ENCODE measurements around the gene DIP2C. TPM values are rescaled to one million over a fixed set of nuclear protein-coding genes. Genes with fewer than 3 reads are reported as not detected.
"Not testable (repeated sequence)": the region's sequence is repeated elsewhere in the genome, so short reads cannot be mapped to it uniquely, and the experiment has no call there.

Gene DIP2C
- total RNA-seq, 2 experiments from 2014 or later: 0.62 to 0.80 TPM

DNA sequence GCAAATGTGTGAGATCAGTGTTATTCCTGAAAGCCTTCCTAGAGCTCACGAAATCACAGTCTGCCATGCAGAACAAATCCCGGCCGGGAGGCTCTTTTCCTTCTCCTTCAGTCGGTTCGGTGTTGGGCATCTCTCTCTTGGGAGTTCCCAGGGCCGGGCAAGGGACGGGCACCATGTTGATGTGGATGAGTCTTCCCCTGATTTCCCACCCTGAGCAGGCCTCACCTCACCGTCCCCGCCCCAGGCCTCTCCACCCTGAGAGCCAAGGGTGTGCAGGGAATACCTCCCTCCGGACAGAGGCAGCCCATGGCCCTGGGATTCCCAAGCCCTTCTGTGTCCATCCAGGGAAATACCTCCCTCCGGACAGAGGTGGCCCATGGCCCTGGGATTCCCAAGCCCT lies 28.0 kb upstream of the DIP2C start:
- Mint-ChIP-seq H3K9me3 (peaks cover 8% of the 10 kb centered on the region), H3K4me1 (ENCODE audit: low read depth) (no peaks in the 10 kb centered on the region), H3K36me3 (no peaks in the 10 kb centered on the region), H3K4me3 (no peak overlapping the region), H3K27me3 (peaks cover 13% of the 10 kb centered on the region), H3K27ac (no peak overlapping the region)
- POLR2A ChIA-PET: no interaction called here
- CTCF ChIA-PET: no interaction called here
- DNase-seq: no peak
- intact Hi-C loops (cut with micrococcal nuclease): no loop called here

DNA sequence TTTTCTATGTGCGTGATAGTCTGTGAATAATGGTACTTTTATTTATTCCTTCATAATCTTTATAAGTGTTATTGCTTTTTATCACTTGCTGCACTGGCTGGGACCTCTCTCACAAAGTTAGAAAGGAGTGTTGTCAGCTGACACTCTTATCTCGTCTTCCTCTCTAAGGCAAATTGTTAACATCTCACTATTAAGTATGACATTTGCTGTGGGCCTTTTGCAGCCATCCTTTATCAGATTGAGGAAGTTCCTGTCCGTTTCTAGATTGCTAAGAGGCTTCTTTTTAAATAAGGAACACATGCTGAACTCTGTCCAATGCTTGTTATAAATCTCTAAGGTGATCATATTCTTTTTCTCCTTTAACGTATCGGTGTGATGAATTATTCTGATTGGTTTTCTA lies 27.4 kb upstream of the DIP2C start:
- Mint-ChIP-seq H3K27ac (no peak overlapping the region), H3K27me3 (peaks cover 13% of the 10 kb centered on the region), H3K4me3 (no peak overlapping the region), H3K36me3 (no peaks in the 10 kb centered on the region), H3K9me3 (peaks cover 8% of the 10 kb centered on the region), H3K4me1 (ENCODE audit: low read depth) (no peaks in the 10 kb centered on the region)
- POLR2A ChIA-PET: no interaction called here
- no peak for DNase-seq
- CTCF ChIA-PET: no interaction called here
- intact Hi-C loops (cut with micrococcal nuclease): no loop called here

DNA sequence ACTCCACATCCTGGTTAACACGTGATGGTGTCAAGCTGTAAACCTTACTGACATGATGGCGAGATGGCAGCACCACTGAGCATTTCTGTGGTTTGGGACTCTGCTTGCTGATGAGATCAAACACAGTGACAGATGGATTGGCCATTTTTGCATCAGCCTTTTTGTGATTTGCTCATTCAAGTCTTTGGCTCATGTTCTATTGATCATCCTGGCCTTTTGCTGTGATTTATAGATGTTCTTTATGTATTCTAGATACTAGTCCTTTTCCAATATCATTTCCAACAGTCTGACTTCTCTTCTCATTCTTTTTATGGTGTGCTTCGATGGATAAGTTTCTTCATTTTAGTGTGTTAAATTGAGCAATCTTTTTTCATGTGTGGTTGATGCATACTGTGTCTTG lies 24.7 kb upstream of the DIP2C start:
- no peak overlapping the region for H3K27ac Mint-ChIP-seq
- H3K4me1 Mint-ChIP-seq (ENCODE audit: low read depth): no peaks in the 10 kb centered on the region
- ChIA-PET POLR2A (no interaction called here), CTCF (no interaction called here)
- no peaks in the 10 kb centered on the region for H3K36me3 Mint-ChIP-seq
- H3K4me3 Mint-ChIP-seq: no peak overlapping the region
- DNase-seq: no peak
- H3K27me3 Mint-ChIP-seq: peaks cover 13% of the 10 kb centered on the region
- H3K9me3 Mint-ChIP-seq: peaks cover 8% of the 10 kb centered on the region
- intact Hi-C loops (cut with micrococcal nuclease): no loop called here

DNA sequence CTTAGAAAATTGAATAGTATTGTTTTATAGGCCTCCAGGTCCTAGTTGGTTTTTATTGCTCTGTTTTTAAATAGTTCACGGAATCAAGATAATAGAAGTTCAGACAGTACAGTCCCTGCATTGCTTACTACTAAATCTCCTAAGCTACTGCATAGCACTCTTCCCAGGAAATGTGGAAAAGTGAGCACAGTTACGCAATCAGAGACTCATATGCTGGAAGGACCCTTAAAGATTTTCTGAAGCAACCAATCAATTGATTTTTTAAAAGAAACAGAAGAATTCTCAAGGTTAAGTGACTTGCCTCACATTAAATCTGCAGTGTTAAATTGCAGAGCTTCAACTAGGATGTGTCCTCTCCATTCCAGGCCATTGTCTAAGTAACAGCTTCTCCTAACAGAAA lies 23.1 kb upstream of the DIP2C start:
- POLR2A ChIA-PET: no interaction called here
- no peak for DNase-seq
- Mint-ChIP-seq H3K9me3 (peaks cover 8% of the 10 kb centered on the region), H3K36me3 (no peaks in the 10 kb centered on the region), H3K4me1 (ENCODE audit: low read depth) (no peaks in the 10 kb centered on the region), H3K27ac (no peak overlapping the region), H3K4me3 (no peak overlapping the region), H3K27me3 (peaks cover 11% of the 10 kb centered on the region)
- CTCF ChIA-PET: no interaction called here
- intact Hi-C loops (cut with micrococcal nuclease): no loop called here

DNA sequence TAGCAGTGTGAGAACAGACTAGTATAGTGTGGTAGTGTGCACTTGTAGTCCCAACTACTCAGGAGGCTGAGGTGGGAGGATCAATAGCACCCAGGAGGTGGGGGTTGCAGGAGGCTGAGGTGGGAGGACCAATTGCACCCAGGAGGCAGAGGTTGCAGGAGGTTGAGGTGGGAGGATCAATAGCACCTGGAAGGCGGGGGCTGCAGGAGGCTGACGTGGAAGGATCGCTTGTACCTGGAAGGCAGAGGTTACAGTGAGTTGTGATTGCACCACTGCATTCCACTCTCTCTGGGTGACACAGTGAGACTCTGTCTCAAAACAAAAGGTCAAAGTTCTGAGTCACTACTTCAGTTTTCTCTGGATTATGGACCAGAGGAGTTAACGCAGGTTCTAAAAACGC lies 22.6 kb upstream of the DIP2C start:
- no peak for DNase-seq
- H3K4me1 Mint-ChIP-seq (ENCODE audit: low read depth): no peaks in the 10 kb centered on the region
- H3K9me3 Mint-ChIP-seq: peaks cover 8% of the 10 kb centered on the region
- no peaks in the 10 kb centered on the region for H3K36me3 Mint-ChIP-seq
- no peak overlapping the region for H3K27ac Mint-ChIP-seq
- ChIA-PET POLR2A (no interaction called here), CTCF (no interaction called here)
- intact Hi-C loops (cut with micrococcal nuclease): no loop called here
- H3K4me3 Mint-ChIP-seq: no peak overlapping the region
- H3K27me3 Mint-ChIP-seq: peaks cover 16% of the 10 kb centered on the region

DNA sequence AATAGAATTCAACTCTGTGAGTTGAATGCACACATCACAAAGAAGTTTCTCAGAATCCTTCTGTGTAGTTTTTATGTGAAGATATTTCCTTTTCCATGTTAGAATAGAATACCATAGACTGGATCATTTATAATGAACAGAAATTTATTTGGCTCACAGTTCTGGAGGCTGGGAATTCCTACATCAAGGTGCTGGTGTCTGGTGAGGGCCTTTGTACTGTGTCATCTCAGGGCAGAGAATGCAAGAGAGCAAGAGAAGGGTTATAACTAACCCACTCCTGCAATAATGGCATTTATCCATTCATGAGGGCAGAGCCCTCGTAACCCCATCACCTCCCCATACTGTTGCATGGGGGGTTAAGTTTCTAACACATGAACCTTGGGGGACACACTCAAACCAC lies 18.4 kb upstream of the DIP2C start:
- H3K4me3 Mint-ChIP-seq: no peak overlapping the region
- intact Hi-C loops (cut with micrococcal nuclease): no loop called here
- no peak for DNase-seq
- POLR2A ChIA-PET: no interaction called here
- H3K9me3 Mint-ChIP-seq: peaks cover 9% of the 10 kb centered on the region
- no peaks in the 10 kb centered on the region for H3K36me3 Mint-ChIP-seq
- H3K4me1 Mint-ChIP-seq (ENCODE audit: low read depth): no peaks in the 10 kb centered on the region
- no peak overlapping the region for H3K27ac Mint-ChIP-seq
- CTCF ChIA-PET: no interaction called here
- peaks cover 22% of the 10 kb centered on the region for H3K27me3 Mint-ChIP-seq

DNA sequence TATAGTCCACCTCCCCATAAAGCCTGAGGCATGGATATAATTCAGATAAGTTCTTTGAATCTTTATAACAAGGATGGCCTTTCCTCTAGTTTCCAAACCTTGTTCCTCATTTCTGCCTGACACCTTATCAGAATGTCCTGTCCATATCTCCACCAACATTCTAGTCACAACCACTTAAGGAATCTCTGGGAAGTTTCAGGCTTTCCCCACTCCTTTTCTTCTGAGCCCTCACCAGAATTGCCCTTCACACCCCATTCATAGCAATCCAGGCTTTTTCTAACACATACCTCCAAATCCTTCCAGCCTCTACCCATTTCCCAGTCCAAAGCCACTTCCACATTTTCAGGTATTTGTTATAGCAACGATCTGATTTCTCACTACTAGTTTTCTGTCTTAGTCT lies 18.0 kb upstream of the DIP2C start:
- H3K27ac Mint-ChIP-seq: no peak overlapping the region
- H3K27me3 Mint-ChIP-seq: peaks cover 24% of the 10 kb centered on the region
- CTCF ChIA-PET: no interaction called here
- peaks cover 11% of the 10 kb centered on the region for H3K9me3 Mint-ChIP-seq
- no peak overlapping the region for H3K4me3 Mint-ChIP-seq
- intact Hi-C loops (cut with micrococcal nuclease): no loop called here
- no peaks in the 10 kb centered on the region for H3K36me3 Mint-ChIP-seq
- POLR2A ChIA-PET: no interaction called here
- DNase-seq: no peak
- no peaks in the 10 kb centered on the region for H3K4me1 Mint-ChIP-seq (ENCODE audit: low read depth)

DNA sequence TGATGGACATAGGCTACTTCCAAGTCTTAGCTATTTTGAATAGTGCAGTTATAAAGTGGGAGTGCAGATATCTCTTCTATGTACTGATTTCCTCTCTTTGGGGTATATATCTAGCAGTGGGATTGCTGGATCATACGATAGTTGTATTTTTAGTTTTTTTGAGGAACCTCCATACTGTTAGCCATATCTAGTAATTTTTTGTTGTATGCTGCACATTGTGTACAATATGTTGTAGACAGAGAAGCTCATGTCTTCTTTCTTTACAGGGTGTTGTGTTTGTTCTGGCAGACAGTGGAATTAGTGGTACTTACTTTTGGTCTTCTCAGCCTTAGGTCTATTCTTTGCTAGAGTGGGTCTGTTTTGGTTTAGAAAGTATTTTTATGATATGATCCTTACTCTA lies 13.7 kb upstream of the DIP2C start:
- peaks cover 24% of the 10 kb centered on the region for H3K27me3 Mint-ChIP-seq
- no peak overlapping the region for H3K27ac Mint-ChIP-seq
- ChIA-PET POLR2A (no interaction called here), CTCF (no interaction called here)
- DNase-seq: no peak
- H3K4me1 Mint-ChIP-seq (ENCODE audit: low read depth): no peaks in the 10 kb centered on the region
- intact Hi-C loops (cut with micrococcal nuclease): no loop called here
- peaks cover 11% of the 10 kb centered on the region for H3K9me3 Mint-ChIP-seq
- H3K36me3 Mint-ChIP-seq: no peaks in the 10 kb centered on the region
- H3K4me3 Mint-ChIP-seq: no peak overlapping the region

DNA sequence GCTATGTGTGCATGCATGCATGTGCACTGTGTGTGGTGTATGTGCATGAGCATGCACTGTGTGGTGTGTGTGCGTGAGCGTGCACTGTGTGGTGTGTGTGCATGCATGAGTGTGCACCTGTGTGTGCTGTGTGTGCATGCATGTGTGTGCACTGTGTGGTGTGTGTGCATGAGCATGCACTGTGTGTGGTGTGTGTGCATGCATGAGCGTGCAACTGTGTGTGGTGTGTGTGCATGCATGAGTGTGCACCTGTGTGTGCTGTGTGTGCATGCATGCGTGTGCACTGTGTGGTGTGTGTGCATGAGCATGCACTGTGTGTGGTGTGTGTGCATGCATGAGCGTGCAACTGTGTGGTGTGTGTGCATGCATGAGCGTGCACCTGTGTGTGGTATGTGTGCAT lies 10.7 kb upstream of the DIP2C start:
- H3K4me1 Mint-ChIP-seq (ENCODE audit: low read depth); intact Hi-C loops (cut with micrococcal nuclease); CTCF ChIA-PET; POLR2A ChIA-PET; H3K36me3 Mint-ChIP-seq; H3K4me3 Mint-ChIP-seq; H3K27ac Mint-ChIP-seq; DNase-seq: not testable (repeated sequence)
- H3K9me3 Mint-ChIP-seq: peaks cover 11% of the 10 kb centered on the region
- H3K27me3 Mint-ChIP-seq: peaks cover 22% of the 10 kb centered on the region

DNA sequence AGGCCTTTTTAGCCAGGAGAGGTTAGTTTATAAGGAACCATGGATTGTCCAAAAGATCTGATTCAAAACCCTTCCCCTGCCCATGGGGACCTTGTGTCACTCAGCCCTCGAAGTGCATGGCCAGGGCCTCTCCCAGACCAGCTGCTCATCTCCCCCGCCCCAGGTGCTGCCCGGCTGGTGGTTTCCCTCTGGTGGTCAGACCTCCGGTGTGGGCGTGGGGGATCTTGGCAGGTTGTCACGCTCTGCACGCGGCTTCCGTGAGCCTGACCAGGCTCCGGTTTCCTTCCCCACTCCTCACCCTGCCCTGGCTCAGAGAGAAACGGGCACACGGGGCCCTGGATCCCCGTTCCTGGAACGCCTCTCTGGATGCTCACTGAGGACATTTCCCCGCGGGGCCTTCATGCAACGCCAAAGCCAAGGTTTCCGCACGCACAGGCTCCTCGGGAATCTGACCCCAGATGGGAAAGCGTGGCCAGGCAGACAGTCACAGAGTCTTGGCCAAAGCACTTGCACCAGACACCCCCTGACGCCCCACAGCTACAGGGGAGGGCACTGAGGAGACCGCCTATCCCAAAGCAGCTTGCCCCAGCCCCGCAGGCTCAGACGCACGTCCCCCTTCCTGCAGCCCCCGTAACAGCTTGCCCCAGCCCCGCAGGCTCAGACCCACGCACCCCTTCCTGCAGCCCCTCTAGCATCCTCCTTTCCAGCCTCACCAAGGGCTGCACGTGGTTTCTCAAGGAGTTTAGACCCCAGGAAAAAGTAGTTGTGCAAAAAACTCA lies 7.8 kb upstream of the DIP2C start:
- H3K9me3 Mint-ChIP-seq: no peaks in the 10 kb centered on the region
- intact Hi-C loops (cut with micrococcal nuclease): no loop called here
- DNase-seq: no peak
- peaks cover 18% of the 10 kb centered on the region for H3K27me3 Mint-ChIP-seq
- H3K4me1 Mint-ChIP-seq (ENCODE audit: low read depth): peaks cover 4% of the 10 kb centered on the region
- ChIA-PET POLR2A (no interaction called here), CTCF (no interaction called here)
- no peak overlapping the region for H3K27ac Mint-ChIP-seq
- no peak overlapping the region for H3K4me3 Mint-ChIP-seq
- no peaks in the 10 kb centered on the region for H3K36me3 Mint-ChIP-seq

DNA sequence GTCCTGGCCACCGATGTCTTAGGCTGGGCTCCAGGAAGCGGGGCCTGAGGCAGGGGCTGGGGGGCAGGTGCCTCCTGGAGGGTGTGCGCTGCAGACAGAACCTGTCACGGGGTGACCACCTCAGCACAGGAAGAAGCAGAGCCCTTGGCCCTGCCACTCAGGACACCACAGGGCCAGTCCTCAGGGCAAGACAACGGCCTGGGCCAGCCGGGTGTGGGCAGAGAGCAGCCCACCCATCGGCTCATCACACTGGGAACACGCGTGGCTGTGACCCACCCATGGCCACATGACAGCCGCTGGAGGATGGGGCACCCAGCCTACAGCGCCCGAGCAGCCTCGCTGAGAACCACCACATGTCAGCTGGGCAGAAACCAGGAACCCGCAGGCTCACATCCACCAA lies 5.9 kb upstream of the DIP2C start:
- CTCF ChIA-PET: no interaction called here
- no peak for DNase-seq
- intact Hi-C loops (cut with micrococcal nuclease): no loop called here
- Mint-ChIP-seq H3K36me3 (no peaks in the 10 kb centered on the region), H3K27me3 (peaks cover 30% of the 10 kb centered on the region), H3K27ac (no peak overlapping the region), H3K4me1 (ENCODE audit: low read depth) (peaks cover 8% of the 10 kb centered on the region), H3K4me3 (no peak overlapping the region), H3K9me3 (no peaks in the 10 kb centered on the region)
- POLR2A ChIA-PET: no interaction called here

DNA sequence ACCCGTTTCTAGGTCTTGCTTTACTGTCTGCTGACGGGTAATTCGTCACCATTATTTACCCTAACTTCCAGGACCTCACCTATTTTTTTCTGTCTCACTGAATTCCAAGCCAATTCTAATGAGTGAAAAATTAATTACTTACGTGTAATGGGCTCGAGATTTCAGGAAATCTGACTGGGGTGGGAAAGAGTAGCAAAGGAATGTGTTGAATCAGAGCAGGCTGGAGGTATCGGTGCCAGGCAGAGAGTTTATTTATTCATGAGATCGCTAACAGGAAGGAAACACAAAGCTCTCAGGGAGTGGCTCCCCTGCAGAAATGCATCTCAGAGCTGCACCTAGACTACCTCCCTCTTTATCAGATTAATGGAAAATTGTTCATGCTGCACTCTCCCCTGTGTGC lies 4.0 kb upstream of the DIP2C start:
- no peaks in the 10 kb centered on the region for H3K36me3 Mint-ChIP-seq
- no peak overlapping the region for H3K4me3 Mint-ChIP-seq
- ChIA-PET POLR2A (no interaction called here), CTCF (no interaction called here)
- intact Hi-C loops (cut with micrococcal nuclease): no loop called here
- H3K4me1 Mint-ChIP-seq (ENCODE audit: low read depth): peaks cover 12% of the 10 kb centered on the region
- H3K27me3 Mint-ChIP-seq: peaks cover 36% of the 10 kb centered on the region
- no peak overlapping the region for H3K27ac Mint-ChIP-seq
- no peaks in the 10 kb centered on the region for H3K9me3 Mint-ChIP-seq
- DNase-seq: no peak

DNA sequence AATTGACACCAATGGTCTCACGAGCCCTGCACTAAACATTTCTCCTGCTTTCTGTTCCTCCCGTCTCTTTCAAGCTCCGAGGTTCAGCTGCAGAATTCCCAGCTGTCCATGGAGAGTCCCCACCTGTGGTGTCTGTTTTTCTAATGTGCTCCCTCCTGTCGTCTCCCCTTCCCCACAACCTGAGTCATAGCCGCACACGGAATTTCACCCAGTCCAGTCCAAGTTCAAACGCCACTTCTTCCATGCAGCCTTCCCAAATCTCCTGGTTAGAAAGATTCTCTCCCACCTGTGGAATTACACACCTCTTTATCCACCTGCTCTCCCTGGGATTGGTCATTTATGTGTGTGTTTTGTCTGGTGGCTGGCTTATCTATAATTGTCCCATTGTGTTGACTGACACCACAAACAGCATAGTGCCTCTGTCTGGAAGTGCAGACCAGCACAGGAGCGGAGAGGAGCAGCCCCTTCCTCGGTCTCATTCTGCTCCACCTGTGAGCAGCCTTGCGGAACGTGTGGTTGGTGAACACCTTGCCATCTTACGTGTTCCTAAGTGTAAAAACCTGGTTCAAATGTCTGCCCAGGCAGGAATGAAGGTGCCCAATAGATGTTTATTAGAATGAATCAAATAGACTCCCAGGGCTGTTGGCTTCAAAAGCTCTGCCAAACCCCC lies 3.3 kb upstream of the DIP2C start:
- Mint-ChIP-seq H3K4me1 (ENCODE audit: low read depth) (peaks cover 15% of the 10 kb centered on the region), H3K36me3 (no peaks in the 10 kb centered on the region), H3K27ac (no peak overlapping the region), H3K9me3 (no peaks in the 10 kb centered on the region), H3K27me3 (peaks cover 40% of the 10 kb centered on the region), H3K4me3 (no peak overlapping the region)
- intact Hi-C loops (cut with micrococcal nuclease): no loop called here
- CTCF ChIA-PET: no interaction called here
- DNase-seq: no peak
- POLR2A ChIA-PET: no interaction called here
